HG03439 (cell line): ENCODE measurements around the gene PACS2.

Source experiments
- ATAC-seq: cut with Tn5 transposase; IDR thresholded peaks from one replicate; pipeline ENCODE4 v1.9.1; 2021; ENCODE audit warnings: mild to moderate bottlenecking, moderate library complexity; ENCODE audit not compliant: unreplicated experiment

Gene PACS2

GRCh38 chr14:105398044-105398725, 83.6 kb downstream of the PACS2 start, which contains the start of gene TEX22:
TSS of gene TEX22 (plus strand) at chr14:105398538. CDS start at chr14:105399341, 803 bp downstream.
- ATAC-seq = peak; percentile 73

- ATAC-seq = peak; percentile 39
Measured at GRCh38 chr14:105398726-105399465, 84.3 kb downstream of the PACS2 start.

DNA sequence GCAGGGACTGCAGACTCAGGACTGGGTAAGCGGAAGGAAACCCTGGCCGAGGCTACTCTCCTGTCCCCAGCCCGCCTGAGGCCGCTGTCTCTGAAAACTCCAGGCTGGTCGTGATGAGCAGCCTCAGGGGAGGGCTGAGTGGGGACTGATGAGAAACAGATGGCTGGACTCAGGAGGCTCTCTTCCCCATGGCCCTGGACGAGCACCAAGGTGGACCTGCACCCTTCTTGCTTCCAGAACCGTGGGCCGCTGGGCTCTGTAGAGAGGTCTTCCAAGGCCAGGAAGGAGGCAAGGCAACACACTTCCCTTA, 84.9 kb downstream of the PACS2 start:
- no peak for ATAC-seq

- no peak for ATAC-seq
Measured at GRCh38 chr14:105400016-105400415, 85.5 kb downstream of the PACS2 start.

GRCh38 chr14:105401699-105402098, 87.2 kb downstream of the PACS2 start:
- no peak for ATAC-seq

- no peak for ATAC-seq
Measured at GRCh38 chr14:105408592-105408991, 94.0 kb downstream of the PACS2 start.

GRCh38 chr14:105409364-105409763, 94.8 kb downstream of the PACS2 start:
- no peak for ATAC-seq

- ATAC-seq = no peak
Measured at GRCh38 chr14:105410642-105411016, 96.1 kb downstream of the PACS2 start.

DNA sequence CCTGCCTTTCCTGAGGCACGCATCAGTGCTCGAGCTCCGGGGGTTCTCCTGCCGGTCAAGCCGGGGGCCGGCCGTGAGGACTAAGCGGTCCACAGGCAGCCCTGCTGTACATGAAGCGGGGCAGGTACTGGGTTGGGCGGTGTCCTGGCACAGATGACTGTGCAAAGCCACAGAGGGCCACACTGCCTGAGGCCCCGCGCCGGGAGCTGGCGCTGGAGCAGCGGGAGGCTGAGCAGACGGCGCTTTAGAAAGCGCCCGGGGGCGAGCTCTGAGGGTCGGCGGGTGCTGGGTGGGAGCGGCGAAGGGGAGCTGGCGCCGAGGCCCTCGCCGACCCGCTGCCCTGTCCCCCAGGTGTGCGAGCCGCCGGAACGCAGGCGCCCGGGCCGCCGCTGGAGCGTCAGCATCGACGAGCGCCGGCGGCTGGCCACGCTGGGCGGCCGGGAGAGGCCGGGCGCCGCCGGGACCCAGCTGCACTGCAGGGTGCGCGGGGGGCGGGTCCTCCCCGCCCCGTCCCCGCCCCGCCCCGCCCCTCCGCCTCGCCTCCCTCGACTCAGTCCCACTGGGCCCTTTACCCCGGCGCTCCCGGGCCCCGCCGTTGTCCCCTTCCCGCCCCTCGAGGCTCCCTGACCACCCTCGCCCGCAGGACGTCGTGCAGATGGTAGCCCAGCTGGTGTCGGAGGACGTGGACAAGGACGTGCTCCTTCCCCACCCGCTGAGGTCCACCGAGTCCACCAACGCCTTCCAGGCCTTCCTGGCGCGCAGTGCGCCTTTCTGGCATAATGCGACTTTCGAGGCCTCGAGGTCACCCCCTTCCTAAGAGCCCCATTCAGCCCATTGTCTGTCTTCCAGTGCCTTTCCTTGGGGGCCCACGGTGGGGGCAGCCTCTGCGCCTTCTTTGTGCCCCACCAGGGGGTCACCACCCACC, 96.7 kb downstream of the PACS2 start:
- no peak for ATAC-seq

- no peak for ATAC-seq
Measured at GRCh38 chr14:105411985-105412770, 97.6 kb downstream of the PACS2 start.

DNA sequence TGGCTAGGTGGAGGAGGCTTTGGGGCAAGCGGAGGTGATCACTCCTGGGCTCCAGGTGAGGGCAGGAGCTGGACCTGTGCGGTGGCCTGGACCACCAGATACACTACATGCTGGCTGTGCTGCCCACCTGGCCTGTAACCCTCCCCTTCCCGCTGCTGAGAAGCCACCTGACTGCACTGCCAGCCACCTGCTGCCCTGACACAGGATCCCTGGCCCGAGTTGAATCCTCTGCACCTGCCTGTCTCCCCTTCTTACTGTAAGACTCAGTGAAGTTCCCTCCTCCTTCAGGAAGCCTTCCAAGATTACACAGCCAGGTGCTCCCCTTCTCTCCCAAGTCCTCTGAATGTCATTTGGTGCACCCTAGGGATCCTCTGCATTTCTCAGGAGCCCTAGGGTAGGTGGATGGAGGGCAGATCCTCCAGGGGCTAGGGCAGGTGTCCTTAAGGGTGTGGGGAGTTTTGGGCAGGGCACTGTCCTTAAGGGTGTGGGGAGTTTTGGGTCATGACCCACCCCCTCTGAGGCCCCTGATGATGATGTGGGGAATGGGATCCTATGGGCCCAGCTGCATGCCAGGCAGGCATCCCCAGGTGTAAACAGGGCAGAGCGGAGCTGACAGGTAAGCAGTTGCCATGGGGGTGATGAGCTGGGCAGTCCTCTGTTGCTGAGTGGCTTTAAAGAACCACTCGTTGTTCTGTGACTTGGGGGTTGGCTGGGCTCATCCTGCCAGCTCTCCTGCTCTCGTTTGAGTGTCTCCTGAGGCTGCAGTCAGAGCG, 98.4 kb downstream of the PACS2 start:
- no peak for ATAC-seq

GRCh38 chr14:105413544-105413886, 99.0 kb downstream of the PACS2 start:
- no peak for ATAC-seq

- ATAC-seq = peak; percentile 50
Measured at GRCh38 chr14:105414456-105415371, 100.2 kb downstream of the PACS2 start.

- no peak for ATAC-seq
Measured at GRCh38 chr14:105415481-105416428, 101.2 kb downstream of the PACS2 start.

DNA sequence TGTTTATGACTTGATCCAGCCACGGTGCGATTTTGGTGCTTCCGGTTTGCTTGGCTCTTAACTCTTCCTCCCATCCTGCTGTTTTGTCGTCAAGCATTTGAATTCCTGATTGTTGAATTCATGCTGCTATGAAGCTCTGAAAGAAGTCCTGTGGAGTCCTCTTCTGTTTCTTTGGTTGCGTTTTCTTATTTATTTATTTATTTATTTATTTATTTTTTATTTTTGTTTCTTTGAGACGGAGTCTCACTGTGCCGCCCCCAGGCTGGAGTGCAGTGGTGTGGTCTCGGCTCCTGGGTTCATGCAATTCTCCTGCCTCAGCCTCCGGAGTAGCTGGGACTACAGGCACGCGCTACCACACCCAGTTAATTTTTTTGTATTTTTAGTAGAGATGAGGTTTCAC, 102.1 kb downstream of the PACS2 start:
- ATAC-seq = no peak

DNA sequence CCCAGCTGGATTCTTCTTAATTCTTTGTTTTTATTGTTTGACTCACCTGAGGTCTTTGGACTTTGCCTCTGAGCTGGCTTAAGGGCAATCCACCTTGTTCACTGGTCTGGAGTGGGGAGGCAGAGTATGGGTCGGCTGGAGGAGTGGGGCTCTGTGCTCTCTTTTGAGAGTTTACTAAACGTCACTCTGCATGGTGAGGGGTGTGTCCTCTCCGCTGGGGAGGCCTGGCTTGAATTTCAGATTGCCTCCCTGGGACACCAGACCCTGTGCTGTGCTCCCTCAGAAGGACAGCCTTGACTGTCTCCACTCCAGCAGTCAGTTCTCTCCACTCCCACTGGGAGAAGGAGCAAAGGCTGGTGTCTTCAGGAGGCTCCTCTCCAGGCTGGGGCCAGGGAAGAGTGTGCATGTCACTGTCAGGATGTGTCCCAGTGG, 103.2 kb downstream of the PACS2 start:
- no peak for ATAC-seq

- ATAC-seq = no peak
Measured at GRCh38 chr14:105418269-105419194, 104.0 kb downstream of the PACS2 start.
